Esophagus muscularis mucosa (tissue), 3 donors: ENCODE data around the gene ATP5F1D.
"Not testable (repeated sequence)": the region's sequence is repeated elsewhere in the genome, so short reads cannot be mapped to it uniquely, and the experiment has no call there.

Experiments used
- CTCF ChIP-seq, 3 experiments: fragments of 200-600 bp in 2 of 3; fragments of 450-650 bp in 1 of 3; sonication (generic) in 2 of 3; IDR thresholded peaks; one replicate each; pipeline ENCODE4 v1.5.1; 2017 to 2019; ENCODE audit warnings: antibody characterized with exemption in 3 of 3, mild to moderate bottlenecking in 2 of 3, moderate library complexity in 1 of 3
- POLR2A ChIP-seq: fragments of 450-650 bp; IDR thresholded peaks from one replicate; pipeline ENCODE4 v1.6.1; 2017; ENCODE audit warnings: antibody characterized with exemption, moderate library complexity, mild to moderate bottlenecking, low read depth

GRCh38 chr19:1200614-1201013, 40.9 kb upstream of the ATP5F1D start:
- not testable (repeated sequence) for TF ChIP-seq POLR2A; CTCF (IDR thresholded peaks at IDR 0.05)
